ENCODE measurements around the gene AHSP.
"Not testable (repeated sequence)": the region's sequence is repeated elsewhere in the genome, so short reads cannot be mapped to it uniquely, and the experiment has no call there.

DNA sequence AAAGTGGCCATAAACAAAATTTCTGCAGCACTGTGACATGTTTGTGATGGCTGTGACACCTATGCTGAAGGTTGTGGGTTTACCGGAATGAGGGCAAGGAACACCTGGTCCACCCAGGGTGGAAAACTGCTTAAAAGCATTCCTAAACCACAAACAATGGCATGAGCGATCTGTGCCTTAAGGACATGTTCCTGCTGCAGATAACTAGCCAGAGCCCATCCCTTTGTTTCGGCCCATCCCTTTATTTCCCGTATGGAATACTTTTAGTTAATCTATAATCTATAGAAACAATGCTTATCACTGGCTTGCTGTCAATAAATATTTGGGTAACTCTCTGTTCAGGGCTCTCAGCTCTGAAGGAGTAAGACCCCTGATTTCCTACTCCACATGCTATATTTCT, 12.1 kb downstream of the AHSP start:
- TF ChIP-seq, protein P1, sequence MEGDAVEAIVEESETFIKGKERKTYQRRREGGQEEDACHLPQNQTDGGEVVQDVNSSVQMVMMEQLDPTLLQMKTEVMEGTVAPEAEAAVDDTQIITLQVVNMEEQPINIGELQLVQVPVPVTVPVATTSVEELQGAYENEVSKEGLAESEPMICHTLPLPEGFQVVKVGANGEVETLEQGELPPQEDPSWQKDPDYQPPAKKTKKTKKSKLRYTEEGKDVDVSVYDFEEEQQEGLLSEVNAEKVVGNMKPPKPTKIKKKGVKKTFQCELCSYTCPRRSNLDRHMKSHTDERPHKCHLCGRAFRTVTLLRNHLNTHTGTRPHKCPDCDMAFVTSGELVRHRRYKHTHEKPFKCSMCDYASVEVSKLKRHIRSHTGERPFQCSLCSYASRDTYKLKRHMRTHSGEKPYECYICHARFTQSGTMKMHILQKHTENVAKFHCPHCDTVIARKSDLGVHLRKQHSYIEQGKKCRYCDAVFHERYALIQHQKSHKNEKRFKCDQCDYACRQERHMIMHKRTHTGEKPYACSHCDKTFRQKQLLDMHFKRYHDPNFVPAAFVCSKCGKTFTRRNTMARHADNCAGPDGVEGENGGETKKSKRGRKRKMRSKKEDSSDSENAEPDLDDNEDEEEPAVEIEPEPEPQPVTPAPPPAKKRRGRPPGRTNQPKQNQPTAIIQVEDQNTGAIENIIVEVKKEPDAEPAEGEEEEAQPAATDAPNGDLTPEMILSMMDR (IDR thresholded peaks at IDR 0.05) = not testable (repeated sequence)
- TF ChIP-seq POLR2A (IDR thresholded peaks at IDR 0.05; ENCODE audit: low read depth); POLR2AphosphoS5 (IDR thresholded peaks at IDR 0.05): not testable (repeated sequence)

Measured in esophagus muscularis mucosa (tissue), 3 donors.